GM23338 (cell line): Measurements from ENCODE around the gene PRPF6.

Experiments
- CREB1 ChIP-seq: fragments of 250-450 bp; sonication (Bioruptor Pico); IDR thresholded peaks from 2 replicates; pipeline ENCODE4 v1.5.0; 2020; ENCODE audit warnings: low read depth, mild to moderate bottlenecking, moderate library complexity
- CTCF ChIP-seq, 2 experiments: fragments of 200-600 bp in 1 of 2; sonication (generic) in 1 of 2; conservative IDR thresholded peaks; 2 replicates each; pipeline versions ENCODE4 v1.5.1 to v1.6.1; 2016 to 2017; ENCODE audit warnings: antibody characterized with exemption in 2 of 2, low read depth in 2 of 2, mild to moderate bottlenecking in 2 of 2, moderate library complexity in 1 of 2

GRCh38 chr20:64023361-64024140 is 42.6 kb downstream of the PRPF6 start:
- TF ChIP-seq CTCF (conservative IDR thresholded peaks at IDR 0.05; ENCODE audit: low read depth in 2 of 2), result no peak
- no peak for TF ChIP-seq CREB1 (CRISPR knock-in tag)
